Tibial nerve (tissue), 4 donors: ENCODE data around the gene GPER1. TPM values are rescaled to one million over a fixed set of nuclear protein-coding genes. Genes with fewer than 3 reads are reported as not detected.

Experiments
- DNase-seq, 2 donors: peaks; one replicate each; pipeline ENCODE4 v3.0.0-alpha.2; 2019; ENCODE audit warnings: low spot score in 2 of 2
- H3K27ac ChIP-seq, 4 donors: fragments of 200-600 bp; sonication (generic) in 3 of 4; one replicate each; pipeline ENCODE4 v1.5.1; 2017 to 2019; ENCODE audit warnings: mild to moderate bottlenecking in 1 of 4
- H3K27me3 ChIP-seq, 2 donors: fragments of 200-600 bp; sonication (generic) in 1 of 2; one replicate each; pipeline versions ENCODE4 v1.5.1 to v1.6.0; 2017 to 2019
- H3K36me3 ChIP-seq, 3 donors: fragments of 200-600 bp; sonication (generic); one replicate each; pipeline ENCODE4 v1.5.1; 2018 to 2019
- H3K4me1 ChIP-seq, 4 donors: fragments of 200-600 bp; sonication (generic) in 3 of 4; one replicate each; pipeline ENCODE4 v1.5.1; 2017 to 2019
- H3K4me3 ChIP-seq, 4 donors: fragments of 200-600 bp; sonication (generic) in 3 of 4; one replicate each; pipeline ENCODE4 v1.5.1; 2017 to 2019; ENCODE audit warnings: mild to moderate bottlenecking in 1 of 4, moderate library complexity in 1 of 4
- H3K9me3 ChIP-seq, 4 donors: fragments of 200-600 bp; sonication (generic) in 3 of 4; one replicate each; pipeline ENCODE4 v1.5.1; 2017 to 2019
- EP300 ChIP-seq, 2 donors: sonication (generic); formaldehyde crosslinking; IDR thresholded peaks; one replicate each; pipeline ENCODE4 v1.6.1; 2017; ENCODE audit warnings: antibody characterized with exemption in 2 of 2, mild to moderate bottlenecking in 1 of 2
- POLR2A ChIP-seq, 2 donors: fragments of 450-650 bp; IDR thresholded peaks; one replicate each; pipeline ENCODE4 v1.6.1; 2017; ENCODE audit warnings: antibody characterized with exemption in 2 of 2, mild to moderate bottlenecking in 2 of 2, moderate library complexity in 2 of 2
- WGBS, 2 donors: methylation state at CpG; one replicate each; pipeline ENCODE4 v1.1.5; 2018; 5-methylcytosine and 5-hydroxymethylcytosine counted together
- total RNA-seq, 4 donors: library from RNA; depleted of rRNA; stranded (reverse); fragments of >200 nt; gene quantifications; one replicate each; pipeline ENCODE4 v1.1.0, GENCODE V29; 2016
- TF ChIP-seq, protein P1 (sequence below), 5 experiments: fragments of 200-600 bp in 3 of 5; fragments of 450-650 bp in 2 of 5; sonication (generic) in 3 of 5; IDR thresholded peaks; one replicate each; pipeline ENCODE4 v1.5.1; 2016 to 2019; ENCODE audit warnings: antibody characterized with exemption in 5 of 5, mild to moderate bottlenecking in 3 of 5, moderate library complexity in 2 of 5

GPER1 gene
- total RNA-seq, 4 donors from 2014 or later: 6.1 to 12.4 (median 8.7) TPM

DNA sequence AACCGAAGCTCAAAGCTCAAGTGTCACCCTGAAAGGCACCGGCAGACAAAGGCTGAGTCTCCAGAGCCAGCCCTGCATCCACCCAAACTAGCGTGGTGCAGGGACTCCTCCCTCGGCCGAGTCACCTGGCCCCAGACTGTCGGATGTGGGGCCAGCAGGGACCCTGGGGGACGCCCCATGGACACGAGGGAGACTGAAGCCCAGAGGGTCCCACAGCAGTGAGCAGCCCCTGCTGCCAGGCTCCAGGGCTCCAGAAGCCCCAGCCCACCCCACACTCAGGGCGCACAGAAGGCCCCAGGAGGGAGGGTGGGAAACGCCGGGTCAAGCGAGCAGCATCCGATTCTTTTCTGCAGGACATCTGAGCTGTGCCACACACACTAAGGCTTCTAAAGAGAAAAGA lies 23.3 kb upstream of the GPER1 start:
- Histone ChIP-seq H3K27me3 (no peaks in the 10 kb centered on the region), H3K4me3 (no peak overlapping the region), H3K9me3 (no peaks in the 10 kb centered on the region), H3K27ac (no peak overlapping the region), H3K4me1 (peaks cover 0 to 32% (median 21%) of the 10 kb centered on the region in 4 donors), H3K36me3 (no peaks in the 10 kb centered on the region)
- 84 to 85% methylated on average over 12 to 13 of the region's 13 CpGs for WGBS, 2 donors
- no peak for DNase-seq
- TF ChIP-seq, protein P1, sequence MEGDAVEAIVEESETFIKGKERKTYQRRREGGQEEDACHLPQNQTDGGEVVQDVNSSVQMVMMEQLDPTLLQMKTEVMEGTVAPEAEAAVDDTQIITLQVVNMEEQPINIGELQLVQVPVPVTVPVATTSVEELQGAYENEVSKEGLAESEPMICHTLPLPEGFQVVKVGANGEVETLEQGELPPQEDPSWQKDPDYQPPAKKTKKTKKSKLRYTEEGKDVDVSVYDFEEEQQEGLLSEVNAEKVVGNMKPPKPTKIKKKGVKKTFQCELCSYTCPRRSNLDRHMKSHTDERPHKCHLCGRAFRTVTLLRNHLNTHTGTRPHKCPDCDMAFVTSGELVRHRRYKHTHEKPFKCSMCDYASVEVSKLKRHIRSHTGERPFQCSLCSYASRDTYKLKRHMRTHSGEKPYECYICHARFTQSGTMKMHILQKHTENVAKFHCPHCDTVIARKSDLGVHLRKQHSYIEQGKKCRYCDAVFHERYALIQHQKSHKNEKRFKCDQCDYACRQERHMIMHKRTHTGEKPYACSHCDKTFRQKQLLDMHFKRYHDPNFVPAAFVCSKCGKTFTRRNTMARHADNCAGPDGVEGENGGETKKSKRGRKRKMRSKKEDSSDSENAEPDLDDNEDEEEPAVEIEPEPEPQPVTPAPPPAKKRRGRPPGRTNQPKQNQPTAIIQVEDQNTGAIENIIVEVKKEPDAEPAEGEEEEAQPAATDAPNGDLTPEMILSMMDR (IDR thresholded peaks at IDR 0.05): no peak

DNA sequence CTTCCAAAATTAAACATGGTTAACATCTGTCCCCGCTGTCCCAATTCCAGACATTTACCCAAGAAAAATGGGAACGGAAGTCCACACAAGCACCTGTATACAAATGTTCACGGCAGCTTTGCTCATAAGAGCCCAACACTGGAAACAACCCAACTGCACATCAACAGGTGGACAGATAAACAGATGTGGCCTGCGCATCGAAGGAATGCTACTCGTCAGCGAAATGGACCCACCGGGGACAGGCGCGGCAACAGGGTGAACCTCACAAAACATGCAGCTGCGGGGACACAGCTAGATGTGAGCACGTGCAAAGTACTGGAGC lies 22.7 kb upstream of the GPER1 start:
- Histone ChIP-seq H3K36me3 (no peaks in the 10 kb centered on the region), H3K27me3 (no peaks in the 10 kb centered on the region), H3K4me3 (peak overlapping the region in 2 of 4 donors; percentile 17 to 27), H3K9me3 (no peaks in the 10 kb centered on the region), H3K27ac (peak overlapping the region in 1 of 4 donors; percentile 41), H3K4me1 (peaks cover 0 to 28% (median 18%) of the 10 kb centered on the region in 4 donors)
- no peak for DNase-seq
- WGBS, 2 donors: 67 to 77% methylated on average over 12 of the region's 12 CpGs
- TF ChIP-seq, protein P1 (IDR thresholded peaks at IDR 0.05): no peak
- TF ChIP-seq EP300 (IDR thresholded peaks at IDR 0.05) (no peak), POLR2A (IDR thresholded peaks at IDR 0.05) (no peak)

- TF ChIP-seq, protein P1 (IDR thresholded peaks at IDR 0.05): peak; percentile 94 to 99 (median 97)
- TF ChIP-seq EP300 (IDR thresholded peaks at IDR 0.05) (peak; percentile 16 to 53), POLR2A (IDR thresholded peaks at IDR 0.05) (no peak)
- peaks cover 0 to 23% (median 15%) of the 10 kb centered on the region in 4 donors for H3K4me1 ChIP-seq
- peak; percentile 76 to 84 for DNase-seq
- peak overlapping the region in 1 of 4 donors; percentile 41 for H3K27ac ChIP-seq
- peak overlapping the region in 3 of 4 donors; percentile 17 to 27 (median 24) for H3K4me3 ChIP-seq
- H3K27me3 ChIP-seq: no peaks in the 10 kb centered on the region
- WGBS, 2 donors: 12 to 13% methylated on average over 28 to 47 of the region's 48 CpGs
- H3K9me3 ChIP-seq: no peaks in the 10 kb centered on the region
- H3K36me3 ChIP-seq: no peaks in the 10 kb centered on the region
Measured at GRCh38 chr7:1065585-1066241, 22.2 kb upstream of the GPER1 start.

DNA sequence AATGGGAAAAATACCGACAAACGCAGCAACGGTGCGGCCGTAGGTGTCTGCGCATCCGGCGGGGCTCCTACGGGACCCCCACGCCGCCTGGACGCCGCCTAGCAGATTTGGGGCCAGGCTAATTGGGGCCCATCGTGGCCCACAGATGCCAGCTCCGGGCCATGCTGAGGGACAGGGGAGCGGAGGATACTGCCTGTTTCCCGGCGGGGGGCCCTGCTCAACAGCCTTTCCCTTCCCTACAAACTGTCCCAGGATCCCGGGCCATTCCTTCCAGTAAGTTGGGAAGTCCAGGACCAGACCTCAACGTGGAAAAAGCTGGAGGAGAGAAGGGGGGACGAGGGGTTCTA lies 21.7 kb upstream of the GPER1 start:
- DNase-seq: no peak
- Histone ChIP-seq H3K27me3 (no peaks in the 10 kb centered on the region), H3K9me3 (no peaks in the 10 kb centered on the region), H3K27ac (no peak overlapping the region), H3K36me3 (no peaks in the 10 kb centered on the region), H3K4me1 (peaks cover 0 to 18% (median 11%) of the 10 kb centered on the region in 4 donors), H3K4me3 (no peak overlapping the region)
- WGBS, 2 donors: 67 to 80% methylated on average over 19 of the region's 21 CpGs
- TF ChIP-seq, protein P1 (IDR thresholded peaks at IDR 0.05): no peak
- TF ChIP-seq POLR2A (IDR thresholded peaks at IDR 0.05) (no peak), EP300 (IDR thresholded peaks at IDR 0.05) (no peak)

GRCh38 chr7:1068013-1068412 lies 19.9 kb upstream of the GPER1 start:
- Histone ChIP-seq H3K4me1 (peaks cover 0 to 17% (median 11%) of the 10 kb centered on the region in 4 donors), H3K9me3 (no peaks in the 10 kb centered on the region), H3K27ac (no peak overlapping the region), H3K36me3 (no peaks in the 10 kb centered on the region), H3K27me3 (no peaks in the 10 kb centered on the region), H3K4me3 (no peak overlapping the region)
- no peak for TF ChIP-seq EP300 (IDR thresholded peaks at IDR 0.05)
- TF ChIP-seq POLR2A (IDR thresholded peaks at IDR 0.05): no peak
- TF ChIP-seq, protein P1 (IDR thresholded peaks at IDR 0.05): no peak
- DNase-seq: no peak
- WGBS, 2 donors: 85 to 86% methylated on average over 12 to 14 of the region's 14 CpGs
